Measurements from ENCODE around the gene INO80D.
A peak's percentile ranks its signal among the peaks of the same experiment; 100 is the strongest.
"Not testable (repeated sequence)": the region's sequence is repeated elsewhere in the genome, so short reads cannot be mapped to it uniquely, and the experiment has no call there.

Gene INO80D

DNA sequence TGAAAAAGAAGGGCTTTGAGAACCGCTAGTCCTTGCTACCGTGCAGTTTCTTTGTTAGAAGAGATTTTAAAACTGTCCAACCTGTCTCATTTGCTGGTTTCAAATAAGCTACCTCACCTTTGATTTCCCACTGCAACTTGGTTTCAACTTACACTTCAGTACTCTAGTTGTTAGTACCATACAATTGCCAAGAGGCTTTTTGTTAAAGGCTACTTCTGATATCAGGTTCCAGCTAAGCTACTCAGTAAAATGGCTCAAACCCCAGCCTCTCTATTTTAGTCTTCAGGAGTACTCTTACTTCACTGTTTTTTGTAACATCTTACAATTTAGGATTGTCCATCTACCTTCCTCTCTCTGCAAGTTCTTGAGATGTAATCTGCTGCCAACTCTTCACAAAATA is 91.6 kb downstream of the INO80D start:
- H3K4me3 ChIP-seq (ENCODE audit: control insufficient read depth, low read depth, low read length) = no peak overlapping the region
- no peak for DNase-seq (ENCODE audit: low read depth)
- TF ChIP-seq, protein P1, sequence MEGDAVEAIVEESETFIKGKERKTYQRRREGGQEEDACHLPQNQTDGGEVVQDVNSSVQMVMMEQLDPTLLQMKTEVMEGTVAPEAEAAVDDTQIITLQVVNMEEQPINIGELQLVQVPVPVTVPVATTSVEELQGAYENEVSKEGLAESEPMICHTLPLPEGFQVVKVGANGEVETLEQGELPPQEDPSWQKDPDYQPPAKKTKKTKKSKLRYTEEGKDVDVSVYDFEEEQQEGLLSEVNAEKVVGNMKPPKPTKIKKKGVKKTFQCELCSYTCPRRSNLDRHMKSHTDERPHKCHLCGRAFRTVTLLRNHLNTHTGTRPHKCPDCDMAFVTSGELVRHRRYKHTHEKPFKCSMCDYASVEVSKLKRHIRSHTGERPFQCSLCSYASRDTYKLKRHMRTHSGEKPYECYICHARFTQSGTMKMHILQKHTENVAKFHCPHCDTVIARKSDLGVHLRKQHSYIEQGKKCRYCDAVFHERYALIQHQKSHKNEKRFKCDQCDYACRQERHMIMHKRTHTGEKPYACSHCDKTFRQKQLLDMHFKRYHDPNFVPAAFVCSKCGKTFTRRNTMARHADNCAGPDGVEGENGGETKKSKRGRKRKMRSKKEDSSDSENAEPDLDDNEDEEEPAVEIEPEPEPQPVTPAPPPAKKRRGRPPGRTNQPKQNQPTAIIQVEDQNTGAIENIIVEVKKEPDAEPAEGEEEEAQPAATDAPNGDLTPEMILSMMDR (conservative IDR thresholded peaks at IDR 0.05; ENCODE audit: control insufficient read depth, insufficient read depth, low read depth, low read length) = no peak

DNA sequence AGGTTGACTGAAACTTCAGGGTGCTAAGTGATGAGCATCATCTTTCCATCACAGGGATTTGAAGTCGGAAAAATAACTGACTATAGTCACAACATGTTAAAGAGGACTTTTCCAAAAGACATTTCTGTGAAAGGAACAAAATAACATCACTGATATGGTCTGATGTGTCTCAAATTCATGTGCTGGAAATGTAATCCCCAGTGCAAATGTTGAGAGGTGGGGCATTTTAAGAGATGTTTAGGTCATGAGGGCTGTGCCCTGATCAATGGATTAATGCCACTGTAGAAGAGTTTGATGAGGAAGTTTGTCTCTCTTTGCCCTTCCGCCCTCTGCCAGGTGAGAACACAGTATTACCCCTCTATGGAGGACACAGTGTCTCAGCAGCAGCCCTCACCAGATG is 95.9 kb downstream of the INO80D start:
- no peak for DNase-seq (ENCODE audit: low read depth)

DNA sequence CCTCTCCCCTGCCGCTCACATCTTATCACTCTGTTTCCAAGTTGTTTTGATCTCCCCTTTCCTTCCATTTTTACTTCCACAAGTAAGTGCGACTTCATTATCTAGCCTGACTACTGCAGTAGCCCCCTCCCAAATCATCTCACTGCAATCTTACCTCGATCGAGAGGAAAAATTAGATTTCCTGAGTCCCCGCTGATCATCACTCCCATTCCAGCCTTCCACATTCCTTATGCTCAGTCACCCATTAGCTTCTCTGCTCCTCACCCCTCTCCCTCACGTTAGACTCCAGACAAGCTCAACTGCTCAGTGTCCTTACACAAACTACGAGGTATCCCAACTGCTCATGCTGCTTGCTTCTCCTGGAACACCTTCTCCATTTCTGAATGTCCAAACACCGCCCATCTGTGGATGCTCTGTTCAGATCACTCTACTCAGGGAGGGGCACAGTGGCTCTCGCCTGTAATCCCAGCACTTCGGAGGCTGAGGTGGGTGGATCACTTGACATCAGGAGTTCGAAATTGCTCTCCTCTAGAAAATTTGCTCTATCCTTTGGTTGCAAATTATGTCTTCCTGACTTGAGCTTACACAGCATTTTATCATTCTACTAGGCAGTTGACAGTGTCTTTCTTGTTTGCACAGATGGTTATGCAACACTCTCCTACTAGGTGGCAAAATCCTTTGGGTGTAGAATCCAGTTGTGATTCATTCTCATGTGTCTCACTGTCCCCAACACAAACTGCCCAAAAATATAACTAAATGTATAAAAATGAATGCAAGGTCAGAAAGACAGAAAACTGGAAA is 96.5 kb downstream of the INO80D start:
- no peak overlapping the region for H3K4me3 ChIP-seq (ENCODE audit: control insufficient read depth, low read depth, low read length)
- peak; percentile 12 for DNase-seq (ENCODE audit: low read depth)
- TF ChIP-seq, protein P1 (conservative IDR thresholded peaks at IDR 0.05; ENCODE audit: control insufficient read depth, insufficient read depth, low read depth, low read length) = no peak

More for the DNA sequence above, 95.9 kb downstream of the INO80D start:
- TF ChIP-seq, protein P1 (conservative IDR thresholded peaks at IDR 0.05; ENCODE audit: control insufficient read depth, insufficient read depth, low read depth, low read length) = no peak
- no peak overlapping the region for H3K4me3 ChIP-seq (ENCODE audit: control insufficient read depth, low read depth, low read length)

DNA sequence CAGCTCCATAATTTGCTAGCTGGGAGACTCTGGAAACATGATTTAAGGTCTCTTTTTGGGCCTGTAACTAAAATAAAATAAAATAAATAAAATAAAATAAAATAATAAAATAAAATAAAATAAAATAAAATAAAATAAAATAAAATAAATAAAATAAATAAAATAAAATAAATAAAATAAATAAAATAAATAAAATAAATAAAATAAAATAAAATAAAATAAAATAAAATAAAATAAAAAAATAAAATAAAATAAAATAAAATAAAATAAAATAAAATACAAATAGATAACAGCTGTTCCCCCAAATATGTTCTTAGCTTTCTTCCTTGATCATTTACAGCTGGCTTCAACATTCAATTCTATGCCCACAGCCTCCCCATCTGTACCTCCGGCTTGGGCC is 97.3 kb downstream of the INO80D start:
- not testable (repeated sequence) for H3K4me3 ChIP-seq (ENCODE audit: control insufficient read depth, low read depth, low read length); DNase-seq (ENCODE audit: low read depth)

DNA sequence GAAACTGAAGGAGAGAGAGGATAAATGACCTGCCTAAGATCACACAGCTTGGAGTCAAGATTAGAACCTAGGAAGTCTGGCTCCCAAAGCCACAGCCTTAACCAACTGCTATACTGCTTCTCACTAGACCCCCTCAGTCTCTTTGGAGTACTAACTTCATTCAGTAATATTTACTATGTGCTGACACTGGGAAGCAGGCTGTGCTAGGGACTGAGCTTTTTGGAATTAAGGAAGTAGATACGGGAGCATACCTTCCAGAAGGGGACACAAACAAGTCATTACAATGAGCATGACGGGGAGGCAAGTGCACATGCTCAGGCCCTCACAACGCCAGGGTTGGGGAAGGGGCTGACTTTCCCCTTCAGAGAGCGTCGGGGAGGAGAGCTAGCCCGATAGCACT is 97.7 kb downstream of the INO80D start:
- no peak overlapping the region for H3K4me3 ChIP-seq (ENCODE audit: control insufficient read depth, low read depth, low read length)
- TF ChIP-seq, protein P1 (conservative IDR thresholded peaks at IDR 0.05; ENCODE audit: control insufficient read depth, insufficient read depth, low read depth, low read length) = no peak
- DNase-seq (ENCODE audit: low read depth) = no peak

DNA sequence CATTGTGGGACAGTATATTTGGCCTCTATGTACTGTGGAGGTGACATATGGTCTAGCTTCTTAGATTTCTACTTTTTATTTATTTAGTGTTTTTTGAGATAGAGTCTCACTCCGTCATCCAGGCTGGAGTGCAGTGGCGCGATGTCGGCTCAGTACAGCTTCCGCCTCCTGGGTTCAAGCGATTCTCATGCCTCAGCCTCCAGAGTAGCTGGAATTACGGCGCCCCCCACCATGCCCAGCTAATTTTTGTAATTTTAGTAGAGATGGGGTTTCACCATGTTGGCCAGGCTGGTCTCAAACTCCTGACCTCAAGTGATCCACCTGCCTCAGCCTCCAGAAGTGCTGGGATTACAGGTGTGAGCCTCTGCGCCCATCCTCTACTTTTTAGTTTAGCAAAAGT is 99.6 kb downstream of the INO80D start:
- DNase-seq (ENCODE audit: low read depth); H3K4me3 ChIP-seq (ENCODE audit: control insufficient read depth, low read depth, low read length): not testable (repeated sequence)

DNA sequence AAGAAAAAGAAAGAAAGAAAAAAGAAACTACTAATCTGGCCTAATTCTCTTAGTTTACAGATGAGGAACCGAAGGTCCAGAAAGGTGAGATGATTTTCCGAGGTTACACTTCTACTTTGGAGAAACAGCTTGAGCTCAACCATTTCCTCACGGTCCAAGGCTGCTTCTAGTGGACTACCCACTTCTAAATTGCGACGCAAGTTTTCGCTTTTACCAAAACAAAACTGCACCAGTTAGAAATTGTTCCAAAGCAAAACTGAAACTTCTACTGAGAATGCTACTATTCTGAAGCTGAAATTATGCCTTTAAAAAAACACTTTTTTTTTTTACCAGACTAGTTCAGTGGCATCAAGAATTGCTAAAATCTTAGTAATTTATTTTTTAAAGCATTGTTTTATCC is 101.6 kb downstream of the INO80D start:
- TF ChIP-seq, protein P1 (conservative IDR thresholded peaks at IDR 0.05; ENCODE audit: control insufficient read depth, insufficient read depth, low read depth, low read length) = no peak
- no peak for DNase-seq (ENCODE audit: low read depth)
- H3K4me3 ChIP-seq (ENCODE audit: control insufficient read depth, low read depth, low read length) = no peak overlapping the region
